C4-2B (cell line): ENCODE measurements around the gene INSRR.

Experiments
- H3K27ac ChIP-seq: fragments of 450-650 bp; 2 replicates; pipeline ENCODE4 v1.5.1; 2017
- CTCF ChIP-seq: fragments of 450-650 bp; conservative IDR thresholded peaks from 2 replicates; pipeline ENCODE4 v1.5.1; 2017; ENCODE audit warnings: mild to moderate bottlenecking
- ZFX ChIP-seq: fragments of 450-650 bp; IDR thresholded peaks from 2 replicates; pipeline ENCODE4 v1.6.1; 2017

The INSRR gene

GRCh38 chr1:156893048-156893953 is 34.4 kb upstream of the INSRR start, which contains the start of gene PEAR1:
Gene PEAR1, plus strand, starts transcription at chr1:156893718. Its CDS starts 10,209 bp downstream, at chr1:156903927.
- TF ChIP-seq CTCF: no peak
- no peak for TF ChIP-seq ZFX
- H3K27ac ChIP-seq: no peak within 1 kb of the TSS

- H3K27ac ChIP-seq: no peak overlapping the region
- TF ChIP-seq ZFX: no peak
- TF ChIP-seq CTCF: peak; percentile 90
Measured at GRCh38 chr1:156892190-156893047, 33.5 kb upstream of the INSRR start.

- TF ChIP-seq CTCF: peak; percentile 93
- no peak for TF ChIP-seq ZFX
- H3K27ac ChIP-seq: no peak overlapping the region
Measured at GRCh38 chr1:156889802-156890580, 31.1 kb upstream of the INSRR start.

GRCh38 chr1:156887734-156888133 is 28.8 kb upstream of the INSRR start:
- no peak overlapping the region for H3K27ac ChIP-seq

GRCh38 chr1:156887317-156887716 is 28.4 kb upstream of the INSRR start:
- no peak for TF ChIP-seq CTCF
- no peak for TF ChIP-seq ZFX
- no peak overlapping the region for H3K27ac ChIP-seq

More at GRCh38 chr1:156887734-156888133, 28.8 kb upstream of the INSRR start:
- no peak for TF ChIP-seq CTCF
- TF ChIP-seq ZFX: no peak

GRCh38 chr1:156886583-156887281 is 27.8 kb upstream of the INSRR start:
- no peak for TF ChIP-seq CTCF
- TF ChIP-seq ZFX: no peak
- no peak overlapping the region for H3K27ac ChIP-seq
